GM12872 (cell line): Measurements from ENCODE around the gene NUDCD3.

ENCODE experiments used
- CTCF ChIP-seq: IDR thresholded peaks from 3 replicates; pipeline ENCODE4 v1.5.1; 2011; ENCODE audit warnings: low read depth, mild to moderate bottlenecking, low read length, moderate library complexity; ENCODE audit not compliant: insufficient read depth

NUDCD3 gene

GRCh38 chr7:44535348-44536064 lies 45.0 kb upstream of the NUDCD3 start:
- no peak for TF ChIP-seq CTCF

- TF ChIP-seq CTCF, result peak; percentile 92
Observed at GRCh38 chr7:44534501-44534900, 44.0 kb upstream of the NUDCD3 start.

GRCh38 chr7:44534087-44534486 lies 43.6 kb upstream of the NUDCD3 start:
- no peak for TF ChIP-seq CTCF

- no peak for TF ChIP-seq CTCF
Observed at GRCh38 chr7:44533301-44534055, 43.0 kb upstream of the NUDCD3 start.

GRCh38 chr7:44531421-44532380 lies 41.2 kb upstream of the NUDCD3 start:
- TF ChIP-seq CTCF, result no peak

GRCh38 chr7:44530990-44531389 lies 40.5 kb upstream of the NUDCD3 start:
- TF ChIP-seq CTCF, result no peak
